Central memory CD8-positive, alpha-beta T cell (primary cell): ENCODE data around the gene POLR3C.
A peak's percentile ranks its signal among the peaks of the same experiment; 100 is the strongest.

ENCODE experiments used
- ATAC-seq: fragments of 150-1000 bp; cut with Tn5 transposase; replicated peaks from 2 replicates; pipeline ENCODE4 v1.10.0; 2022; ENCODE audit warnings: mild to moderate bottlenecking, moderate FRiP score, moderate number of reproducible peaks; ENCODE audit not compliant: poor library complexity, severe bottlenecking; ENCODE audit errors: extremely low read depth
- DNase-seq, 2 donors: peaks; one replicate each; pipeline ENCODE4 v3.0.0; 2021; ENCODE audit warnings: low spot score in 2 of 2
- H3K27ac Mint-ChIP-seq: one replicate; pipeline ENCODE4 v1.8.0; 2022; ENCODE audit warnings: low read depth, mild to moderate bottlenecking, moderate library complexity, mixed read lengths
- H3K27me3 Mint-ChIP-seq: one replicate; pipeline ENCODE4 v1.8.0; 2022; ENCODE audit warnings: mixed read lengths
- H3K36me3 Mint-ChIP-seq: one replicate; pipeline ENCODE4 v1.8.0; 2022; ENCODE audit warnings: mild to moderate bottlenecking, moderate library complexity, mixed read lengths; ENCODE audit not compliant: insufficient read depth
- H3K4me1 Mint-ChIP-seq: one replicate; pipeline ENCODE4 v1.8.0; 2022; ENCODE audit warnings: mixed read lengths
- H3K4me3 Mint-ChIP-seq: one replicate; pipeline ENCODE4 v1.8.0; 2022; ENCODE audit warnings: mild to moderate bottlenecking, moderate library complexity, mixed read lengths
- H3K9me3 Mint-ChIP-seq: one replicate; pipeline ENCODE4 v1.8.0; 2022; ENCODE audit warnings: mixed read lengths

The POLR3C gene

GRCh38 chr1:145858901-145859490, 35.0 kb downstream of the POLR3C start, which contains the start of gene PIAS3:
PIAS3 (minus strand) TSS chr1:145859081; CDS start chr1:145858990, 91 bp downstream.
- no peaks in the 10 kb centered on the region for H3K9me3 Mint-ChIP-seq
- peak within 1 kb of the TSS; percentile 68 for H3K27ac Mint-ChIP-seq
- DNase-seq: peak; percentile 60 to 61
- peaks cover 22% of the 10 kb centered on the region for H3K4me1 Mint-ChIP-seq
- H3K27me3 Mint-ChIP-seq: no peaks in the 10 kb centered on the region
- ATAC-seq: peak; percentile 90
- H3K4me3 Mint-ChIP-seq: peak within 1 kb of the TSS; percentile 98
- H3K36me3 Mint-ChIP-seq: peaks cover 12% of the 10 kb centered on the region

GRCh38 chr1:145859491-145860023, 35.6 kb downstream of the POLR3C start:
- peak; percentile 56 to 59 for DNase-seq
- H3K27me3 Mint-ChIP-seq: no peaks in the 10 kb centered on the region
- peaks cover 10% of the 10 kb centered on the region for H3K36me3 Mint-ChIP-seq
- peak; percentile 63 for ATAC-seq
- H3K27ac Mint-ChIP-seq: peak overlapping the region; percentile 68
- H3K4me1 Mint-ChIP-seq: peaks cover 22% of the 10 kb centered on the region
- H3K4me3 Mint-ChIP-seq: peak overlapping the region; percentile 98
- H3K9me3 Mint-ChIP-seq: no peaks in the 10 kb centered on the region

GRCh38 chr1:145863282-145864018, 39.5 kb downstream of the POLR3C start:
- no peak for ATAC-seq
- Mint-ChIP-seq H3K4me1 (peaks cover 6% of the 10 kb centered on the region), H3K9me3 (no peaks in the 10 kb centered on the region), H3K27ac (no peak overlapping the region), H3K27me3 (no peaks in the 10 kb centered on the region), H3K4me3 (no peak overlapping the region), H3K36me3 (peaks cover 6% of the 10 kb centered on the region)
- no peak for DNase-seq

GRCh38 chr1:145868232-145868631, 44.2 kb downstream of the POLR3C start:
- Mint-ChIP-seq H3K36me3 (peaks cover 8% of the 10 kb centered on the region), H3K4me3 (no peak overlapping the region), H3K27ac (no peak overlapping the region), H3K4me1 (peaks cover 19% of the 10 kb centered on the region), H3K27me3 (no peaks in the 10 kb centered on the region), H3K9me3 (no peaks in the 10 kb centered on the region)
- DNase-seq (no peak), ATAC-seq (no peak)

GRCh38 chr1:145871994-145872924, 48.3 kb downstream of the POLR3C start:
- peak in 1 of 2 donors; percentile 15 for DNase-seq
- Mint-ChIP-seq H3K9me3 (no peaks in the 10 kb centered on the region), H3K27ac (peak overlapping the region; percentile 77)

GRCh38 chr1:145874646-145875045, 50.6 kb downstream of the POLR3C start:
- H3K27me3 Mint-ChIP-seq: peaks cover 14% of the 10 kb centered on the region
- ATAC-seq: no peak
- DNase-seq: no peak
- H3K9me3 Mint-ChIP-seq: no peaks in the 10 kb centered on the region
- no peak overlapping the region for H3K27ac Mint-ChIP-seq
- no peak overlapping the region for H3K4me3 Mint-ChIP-seq
- H3K4me1 Mint-ChIP-seq: peaks cover 19% of the 10 kb centered on the region
- H3K36me3 Mint-ChIP-seq: peaks cover 2% of the 10 kb centered on the region

More at GRCh38 chr1:145871994-145872924, 48.3 kb downstream of the POLR3C start:
- Mint-ChIP-seq H3K27me3 (peaks cover 13% of the 10 kb centered on the region), H3K4me1 (peaks cover 19% of the 10 kb centered on the region), H3K4me3 (peak overlapping the region; percentile 82), H3K36me3 (peaks cover 2% of the 10 kb centered on the region)
- ATAC-seq: peak; percentile 81

GRCh38 chr1:145877923-145878486, 54.0 kb downstream of the POLR3C start:
- H3K4me3 Mint-ChIP-seq: no peak overlapping the region
- no peaks in the 10 kb centered on the region for H3K9me3 Mint-ChIP-seq
- no peaks in the 10 kb centered on the region for H3K36me3 Mint-ChIP-seq
- ATAC-seq (no peak), DNase-seq (no peak)
- H3K4me1 Mint-ChIP-seq: peaks cover 2% of the 10 kb centered on the region
- no peak overlapping the region for H3K27ac Mint-ChIP-seq
- H3K27me3 Mint-ChIP-seq: peaks cover 21% of the 10 kb centered on the region

GRCh38 chr1:145878724-145879123, 54.7 kb downstream of the POLR3C start:
- Mint-ChIP-seq H3K4me1 (no peaks in the 10 kb centered on the region), H3K27me3 (peaks cover 28% of the 10 kb centered on the region), H3K36me3 (no peaks in the 10 kb centered on the region), H3K4me3 (no peak overlapping the region), H3K9me3 (no peaks in the 10 kb centered on the region), H3K27ac (no peak overlapping the region)
- ATAC-seq: no peak
- no peak for DNase-seq

GRCh38 chr1:145879775-145880174, 55.8 kb downstream of the POLR3C start:
- peaks cover 38% of the 10 kb centered on the region for H3K27me3 Mint-ChIP-seq
- H3K27ac Mint-ChIP-seq: no peak overlapping the region
- H3K36me3 Mint-ChIP-seq: no peaks in the 10 kb centered on the region
- H3K4me1 Mint-ChIP-seq: peaks cover 3% of the 10 kb centered on the region
- no peak overlapping the region for H3K4me3 Mint-ChIP-seq
- ATAC-seq: no peak
- no peaks in the 10 kb centered on the region for H3K9me3 Mint-ChIP-seq
- DNase-seq: no peak

GRCh38 chr1:145884675-145885074, 60.7 kb downstream of the POLR3C start:
- no peak for DNase-seq
- no peak for ATAC-seq
- peak overlapping the region; percentile 69 for H3K4me3 Mint-ChIP-seq
- peaks cover 4% of the 10 kb centered on the region for H3K36me3 Mint-ChIP-seq
- H3K4me1 Mint-ChIP-seq: peaks cover 12% of the 10 kb centered on the region
- no peaks in the 10 kb centered on the region for H3K9me3 Mint-ChIP-seq
- peaks cover 31% of the 10 kb centered on the region for H3K27me3 Mint-ChIP-seq
- H3K27ac Mint-ChIP-seq: no peak overlapping the region

- H3K4me3 Mint-ChIP-seq: peak within 1 kb of the TSS; percentile 69
- DNase-seq: peak; percentile 79 to 80
- peaks cover 12% of the 10 kb centered on the region for H3K4me1 Mint-ChIP-seq
- H3K27ac Mint-ChIP-seq: no peak within 1 kb of the TSS
- peaks cover 31% of the 10 kb centered on the region for H3K27me3 Mint-ChIP-seq
- ATAC-seq: peak; percentile 99
- no peaks in the 10 kb centered on the region for H3K9me3 Mint-ChIP-seq
- peaks cover 4% of the 10 kb centered on the region for H3K36me3 Mint-ChIP-seq
Measured at GRCh38 chr1:145885738-145886287, 61.8 kb downstream of the POLR3C start, which contains the start of gene ANKRD35. ANKRD35 (minus strand) TSS chr1:145885866; CDS start chr1:145885758, 108 bp downstream.
